HEK293T (cell line): Measurements from ENCODE around the gene CHST11.

Experiments
- FOXA1 ChIP-seq: fragments of 450-650 bp; IDR thresholded peaks from 2 replicates; pipeline ENCODE4 v1.6.1; 2016; ENCODE audit warnings: mild to moderate bottlenecking
- FOXK2 ChIP-seq: fragments of 450-650 bp; IDR thresholded peaks from 2 replicates; pipeline ENCODE4 v1.6.1; 2016; ENCODE audit warnings: mild to moderate bottlenecking
- FOXM1 ChIP-seq: fragments of 450-650 bp; IDR thresholded peaks from 2 replicates; pipeline ENCODE4 v1.6.1; 2017; ENCODE audit warnings: mild to moderate bottlenecking, borderline replicate concordance
- HDGF ChIP-seq: fragments of 450-650 bp; IDR thresholded peaks from 2 replicates; pipeline ENCODE4 v1.6.1; 2017; ENCODE audit warnings: antibody characterized with exemption, borderline replicate concordance
- LEF1 ChIP-seq: fragments of 450-650 bp; IDR thresholded peaks from 2 replicates; pipeline ENCODE4 v1.6.1; 2017; ENCODE audit warnings: mild to moderate bottlenecking, borderline replicate concordance
- SP1 ChIP-seq: fragments of 450-650 bp; IDR thresholded peaks from 2 replicates; pipeline ENCODE4 v1.6.1; 2017
- SUZ12 ChIP-seq: fragments of 450-650 bp; IDR thresholded peaks from 2 replicates; pipeline ENCODE4 v1.6.1; 2016; ENCODE audit warnings: mild to moderate bottlenecking
- TARDBP ChIP-seq: fragments of 450-650 bp; IDR thresholded peaks from 2 replicates; pipeline ENCODE4 v1.6.1; 2016
- ZNF384 ChIP-seq: fragments of 450-650 bp; IDR thresholded peaks from 2 replicates; pipeline ENCODE4 v1.6.1; 2016

GRCh38 chr12:104767261-104767660 lies 310.5 kb downstream of the CHST11 start:
- TF ChIP-seq HDGF (no peak), FOXK2 (no peak), SUZ12 (no peak), FOXM1 (no peak), ZNF384 (no peak), FOXA1 (no peak), SP1 (no peak), TARDBP (no peak), LEF1 (no peak)
